GM06990 (cell line): Measurements from ENCODE around the gene TMEM8B.
"Not testable (repeated sequence)": the region's sequence is repeated elsewhere in the genome, so short reads cannot be mapped to it uniquely, and the experiment has no call there.

Source experiments
- DNase-seq: peaks from one replicate; pipeline ENCODE4 v3.0.0-alpha.2; 2011; ENCODE audit not compliant: insufficient read length; ENCODE audit errors: extremely low read depth
- H3K27me3 ChIP-seq: replicated peaks from 2 replicates; pipeline ENCODE4 v1.6.0; 2011; ENCODE audit warnings: low read length; ENCODE audit not compliant: control insufficient read depth, insufficient read depth
- H3K36me3 ChIP-seq: 2 replicates; pipeline ENCODE4 v1.5.1; 2011; ENCODE audit warnings: low read length; ENCODE audit not compliant: control insufficient read depth, insufficient read depth
- H3K4me3 ChIP-seq: replicated peaks from 2 replicates; pipeline ENCODE4 v1.5.1; 2011; ENCODE audit warnings: low read depth, mild to moderate bottlenecking, control low read depth, low read length
- TF ChIP-seq, protein P1 (sequence below): IDR thresholded peaks from 2 replicates; pipeline ENCODE4 v1.5.1; 2011; ENCODE audit warnings: low read length, control low read depth, mild to moderate bottlenecking, inconsistent platforms; ENCODE audit not compliant: insufficient read depth, poor library complexity, severe bottlenecking

TMEM8B gene

DNA sequence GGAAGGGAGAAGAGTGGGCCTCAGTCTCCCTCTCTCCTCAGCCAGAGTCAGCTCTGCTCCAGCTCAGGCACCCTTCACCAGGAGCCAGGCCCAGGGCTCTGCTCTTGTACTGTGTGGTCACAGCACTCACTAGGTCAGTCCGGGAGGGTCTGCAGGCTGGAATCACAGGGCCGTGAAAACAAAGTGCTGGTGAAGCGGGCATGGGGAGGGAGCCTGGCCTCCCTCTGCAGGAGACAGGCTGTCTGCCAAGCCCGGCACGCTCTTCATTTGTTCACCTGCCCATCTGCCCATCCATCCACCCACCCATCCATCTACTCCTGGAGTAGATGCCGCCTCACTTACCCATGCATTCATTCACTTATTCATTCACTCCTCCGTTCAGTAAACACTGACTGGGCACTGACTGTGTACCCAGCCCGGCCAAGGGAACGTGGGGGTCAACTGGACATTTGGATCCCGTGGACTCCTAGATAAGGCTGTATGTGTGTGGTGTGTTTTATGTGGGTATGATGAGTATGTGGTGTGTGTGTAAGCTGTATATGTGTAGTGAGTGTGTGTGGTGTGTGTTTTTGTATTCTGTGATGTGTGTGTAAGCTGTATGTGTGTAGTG, 83.9 kb downstream of the TMEM8B start:
- TF ChIP-seq, protein P1, sequence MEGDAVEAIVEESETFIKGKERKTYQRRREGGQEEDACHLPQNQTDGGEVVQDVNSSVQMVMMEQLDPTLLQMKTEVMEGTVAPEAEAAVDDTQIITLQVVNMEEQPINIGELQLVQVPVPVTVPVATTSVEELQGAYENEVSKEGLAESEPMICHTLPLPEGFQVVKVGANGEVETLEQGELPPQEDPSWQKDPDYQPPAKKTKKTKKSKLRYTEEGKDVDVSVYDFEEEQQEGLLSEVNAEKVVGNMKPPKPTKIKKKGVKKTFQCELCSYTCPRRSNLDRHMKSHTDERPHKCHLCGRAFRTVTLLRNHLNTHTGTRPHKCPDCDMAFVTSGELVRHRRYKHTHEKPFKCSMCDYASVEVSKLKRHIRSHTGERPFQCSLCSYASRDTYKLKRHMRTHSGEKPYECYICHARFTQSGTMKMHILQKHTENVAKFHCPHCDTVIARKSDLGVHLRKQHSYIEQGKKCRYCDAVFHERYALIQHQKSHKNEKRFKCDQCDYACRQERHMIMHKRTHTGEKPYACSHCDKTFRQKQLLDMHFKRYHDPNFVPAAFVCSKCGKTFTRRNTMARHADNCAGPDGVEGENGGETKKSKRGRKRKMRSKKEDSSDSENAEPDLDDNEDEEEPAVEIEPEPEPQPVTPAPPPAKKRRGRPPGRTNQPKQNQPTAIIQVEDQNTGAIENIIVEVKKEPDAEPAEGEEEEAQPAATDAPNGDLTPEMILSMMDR = no peak
- no peak overlapping the region for H3K4me3 ChIP-seq
- H3K36me3 ChIP-seq = no peaks in the 10 kb centered on the region
- no peaks in the 10 kb centered on the region for H3K27me3 ChIP-seq
- DNase-seq = no peak

DNA sequence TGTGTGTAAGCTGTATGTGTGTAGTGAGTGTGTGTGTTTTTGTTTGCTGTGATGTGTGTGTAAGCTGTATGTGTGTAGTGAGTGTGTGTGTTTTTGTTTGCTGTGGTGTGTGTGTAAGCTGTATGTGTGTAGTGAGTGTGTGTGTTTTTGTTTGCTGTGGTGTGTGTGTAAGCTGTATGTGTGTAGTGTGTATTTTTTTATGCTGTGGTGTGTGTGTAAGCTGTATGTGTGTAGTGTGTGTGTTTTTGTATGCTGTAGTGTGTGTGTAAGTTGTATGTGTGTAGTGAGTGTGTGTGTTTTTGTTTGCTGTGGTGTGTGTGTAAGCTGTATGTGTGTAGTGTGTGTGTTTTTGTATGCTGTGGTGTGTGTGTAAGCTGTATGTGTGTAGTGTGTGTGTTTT, 84.4 kb downstream of the TMEM8B start:
- H3K36me3 ChIP-seq, DNase-seq, H3K4me3 ChIP-seq, H3K27me3 ChIP-seq: not testable (repeated sequence)

DNA sequence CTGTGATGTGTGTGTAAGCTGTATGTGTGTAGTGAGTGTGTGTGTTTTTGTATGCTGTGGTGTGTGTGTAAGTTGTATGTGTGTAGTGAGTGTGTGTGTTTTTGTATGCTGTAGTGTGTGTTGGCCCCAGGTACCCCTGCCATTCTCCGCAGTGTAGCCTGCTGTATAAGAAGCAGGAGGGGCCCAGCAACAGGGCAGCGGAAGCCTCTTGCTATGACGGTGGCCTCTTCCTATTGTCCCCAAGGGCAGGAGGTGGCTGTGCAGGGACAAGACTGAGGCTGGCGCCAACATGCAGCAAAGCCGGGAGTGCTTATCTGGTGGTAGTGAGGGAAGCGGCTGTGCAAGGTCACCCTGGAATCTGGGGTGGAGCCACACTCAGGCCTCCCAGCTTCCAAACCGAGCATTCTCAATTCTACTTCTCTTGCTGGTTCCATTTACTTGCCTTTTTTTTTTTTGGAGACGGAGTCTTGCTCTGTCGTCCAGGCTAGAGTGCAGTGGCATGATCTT, 85.3 kb downstream of the TMEM8B start:
- TF ChIP-seq, protein P1 = no peak
- DNase-seq = no peak
- no peak overlapping the region for H3K4me3 ChIP-seq
- no peaks in the 10 kb centered on the region for H3K27me3 ChIP-seq
- no peaks in the 10 kb centered on the region for H3K36me3 ChIP-seq
